ENCODE results near the gene ANKRD44. TPM values are rescaled to one million over a fixed set of nuclear protein-coding genes. Genes with fewer than 3 reads are reported as not detected.

Gene ANKRD44
- total RNA-seq, 1 donor from 2014 or later: 35.4 TPM

DNA sequence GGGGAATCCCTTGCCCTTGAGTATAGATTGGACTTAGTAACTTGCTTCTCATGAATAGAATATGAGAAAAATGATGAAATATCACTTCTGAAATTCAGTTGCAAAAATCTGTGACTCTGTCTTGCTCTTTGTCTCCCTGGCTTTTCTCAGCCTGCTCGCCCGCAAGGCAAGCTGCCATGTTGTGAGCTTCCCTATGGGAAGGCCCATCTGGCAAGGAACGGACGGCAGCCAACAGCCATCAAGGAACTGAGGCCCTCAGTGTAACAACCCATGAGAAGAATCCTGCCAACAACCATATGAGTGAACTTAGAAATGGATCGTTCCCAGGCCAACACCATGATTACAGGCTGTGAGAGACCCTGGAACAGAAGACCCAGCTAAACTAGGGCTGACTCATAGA is 325.7 kb downstream of the ANKRD44 start:
- no peak for DNase-seq

DNA sequence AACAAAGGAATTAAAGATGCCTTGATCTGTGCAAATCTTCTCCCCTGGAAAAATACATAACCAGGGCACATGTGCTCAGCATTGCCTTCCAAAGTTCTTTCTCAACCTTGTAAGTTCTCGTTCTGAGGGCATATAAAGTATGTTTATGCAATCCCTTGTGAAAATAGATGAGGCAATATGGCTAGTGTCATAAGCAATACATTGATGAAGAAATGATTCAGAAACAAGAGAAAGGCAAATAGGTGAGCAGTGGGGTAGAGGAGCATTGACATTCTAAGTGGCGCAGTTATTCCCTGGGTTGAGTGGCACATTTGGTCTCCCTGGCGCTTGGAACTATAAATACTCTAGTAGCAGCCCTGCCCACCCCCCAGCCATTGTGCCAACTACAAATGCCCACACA is 326.6 kb downstream of the ANKRD44 start:
- DNase-seq: no peak

DNA sequence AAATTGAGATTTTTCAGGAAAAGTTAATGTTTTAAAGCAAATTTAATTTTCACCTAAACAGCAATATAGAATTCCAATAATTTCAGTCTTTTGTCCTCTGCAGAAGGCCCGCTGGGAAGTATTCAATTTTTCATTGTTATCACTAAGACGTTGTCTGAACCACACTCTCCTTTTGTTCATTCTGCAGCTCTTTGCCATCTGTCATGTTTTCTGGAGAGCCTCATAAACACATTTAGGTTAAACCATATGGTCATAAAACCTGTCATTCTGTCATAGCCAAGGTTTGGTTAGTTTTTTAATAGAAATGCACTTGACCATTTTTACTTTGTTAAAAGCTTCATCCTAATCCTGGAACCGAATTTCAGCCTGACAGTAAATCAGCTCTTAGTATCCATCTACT is 330.1 kb downstream of the ANKRD44 start:
- no peak for DNase-seq

- DNase-seq: no peak
These were observed 330.6 kb downstream of the ANKRD44 start for GRCh38 chr2:196980001-196980400.

- DNase-seq: no peak
These were observed 333.1 kb downstream of the ANKRD44 start for GRCh38 chr2:196977507-196977906.

DNA sequence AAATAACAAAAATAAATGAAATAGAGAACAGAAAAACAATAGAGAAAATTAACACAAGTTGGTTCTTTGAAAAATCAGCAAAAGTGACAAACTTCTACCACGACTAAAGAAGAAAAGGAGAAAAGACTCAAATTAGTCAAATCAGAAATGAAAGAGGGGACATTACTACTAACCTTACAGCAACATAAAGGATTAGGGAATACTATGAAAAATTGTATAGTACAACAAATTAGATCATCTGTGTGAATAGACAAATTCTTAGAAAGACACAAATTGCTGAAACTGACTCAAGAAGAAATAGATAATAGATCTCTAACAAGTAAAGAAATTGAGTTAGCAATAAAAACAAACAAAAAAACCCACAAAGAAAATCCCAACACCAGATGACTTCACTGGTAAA is 335.6 kb downstream of the ANKRD44 start:
- no peak for DNase-seq

- no peak for DNase-seq
These were observed 338.9 kb downstream of the ANKRD44 start for GRCh38 chr2:196971574-196972279.

DNA sequence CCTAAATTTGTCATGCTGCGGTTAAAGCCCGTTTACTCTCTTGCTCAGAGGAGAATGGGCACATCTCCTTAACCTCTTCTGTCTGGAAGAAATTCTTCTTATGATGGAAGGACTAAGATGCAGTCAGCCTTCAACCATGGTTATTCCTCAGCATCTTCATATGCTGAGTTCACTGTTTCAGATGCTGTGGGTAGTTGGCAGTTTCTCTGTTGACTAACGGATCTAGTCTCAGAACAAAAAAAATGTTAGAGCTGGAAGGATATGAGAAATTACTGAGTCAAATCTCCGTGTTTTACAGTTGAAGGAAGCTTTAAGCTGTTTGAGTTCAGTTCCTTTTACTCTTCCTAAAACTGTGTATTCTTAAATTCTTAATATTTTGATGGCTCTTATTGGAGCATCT is 340.5 kb downstream of the ANKRD44 start:
- DNase-seq: no peak

DNA sequence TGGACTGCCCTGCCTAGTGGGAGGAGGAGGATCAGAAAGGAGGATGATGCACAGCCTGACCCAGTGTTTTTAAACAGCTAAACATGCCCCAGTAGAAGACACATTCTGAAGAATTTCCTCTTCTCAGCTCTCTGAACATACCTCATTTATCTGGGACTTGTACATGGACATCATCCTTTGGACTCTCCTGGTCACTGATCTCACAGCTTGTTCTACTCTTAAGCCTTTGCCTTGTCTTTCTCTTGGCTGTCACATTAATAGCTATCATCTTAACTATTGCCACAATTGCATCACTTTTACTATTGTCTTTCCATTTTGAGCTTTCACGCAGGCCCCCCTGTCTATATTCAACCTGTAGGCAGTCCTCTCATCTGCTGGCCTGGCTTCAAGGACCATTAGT is 342.1 kb downstream of the ANKRD44 start:
- no peak for DNase-seq

- DNase-seq: no peak
These were observed 342.8 kb downstream of the ANKRD44 start for GRCh38 chr2:196967775-196968174.

DNA sequence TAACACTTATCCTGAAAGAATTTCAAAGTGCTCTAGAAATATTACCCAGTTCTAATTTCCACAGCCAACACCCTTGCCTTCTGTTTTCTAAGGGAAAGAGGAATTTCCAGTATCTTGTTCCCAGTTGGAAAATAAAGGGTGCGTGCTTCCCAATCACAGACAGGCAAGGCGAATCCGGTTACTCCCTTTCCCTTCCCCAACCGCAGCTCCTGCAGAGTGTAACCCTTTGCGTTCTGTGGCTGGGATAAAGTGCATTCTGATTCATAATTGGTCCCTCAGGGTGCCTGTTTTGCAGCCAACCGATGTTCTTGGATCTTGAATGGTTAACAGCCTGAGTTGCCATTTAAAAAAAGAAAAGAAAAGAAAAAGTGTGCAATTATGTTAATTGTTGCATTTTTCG is 343.5 kb downstream of the ANKRD44 start:
- peak; percentile 54 for DNase-seq

GRCh38 chr2:196966061-196966460 is 344.5 kb downstream of the ANKRD44 start:
- no peak for DNase-seq

GRCh38 chr2:196965651-196966050 is 344.9 kb downstream of the ANKRD44 start:
- DNase-seq: no peak

DNA sequence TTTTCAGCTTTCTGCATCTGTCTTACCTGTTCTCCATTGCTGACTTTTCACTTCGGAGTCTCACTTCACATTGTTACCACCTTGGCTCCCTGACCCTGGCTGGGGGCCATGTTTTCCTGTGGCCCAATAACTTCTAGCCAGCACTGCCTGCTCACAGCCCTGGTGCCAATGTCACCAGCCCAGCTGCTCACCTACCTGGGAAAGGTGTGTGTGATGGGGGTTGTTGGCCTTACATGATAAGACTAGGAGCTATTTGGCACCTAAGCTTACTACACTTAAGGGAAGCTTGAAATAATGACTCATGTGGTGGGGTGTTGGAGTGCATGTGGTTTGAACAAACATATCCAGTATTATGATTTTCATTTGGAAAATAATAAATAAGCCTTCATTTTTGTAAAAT is 346.6 kb downstream of the ANKRD44 start:
- no peak for DNase-seq

- DNase-seq: no peak
These were observed 347.5 kb downstream of the ANKRD44 start for GRCh38 chr2:196963043-196963442.

GRCh38 chr2:196962325-196962724 is 348.3 kb downstream of the ANKRD44 start:
- no peak for DNase-seq

GRCh38 chr2:196961889-196962288 is 348.7 kb downstream of the ANKRD44 start:
- DNase-seq: no peak

DNA sequence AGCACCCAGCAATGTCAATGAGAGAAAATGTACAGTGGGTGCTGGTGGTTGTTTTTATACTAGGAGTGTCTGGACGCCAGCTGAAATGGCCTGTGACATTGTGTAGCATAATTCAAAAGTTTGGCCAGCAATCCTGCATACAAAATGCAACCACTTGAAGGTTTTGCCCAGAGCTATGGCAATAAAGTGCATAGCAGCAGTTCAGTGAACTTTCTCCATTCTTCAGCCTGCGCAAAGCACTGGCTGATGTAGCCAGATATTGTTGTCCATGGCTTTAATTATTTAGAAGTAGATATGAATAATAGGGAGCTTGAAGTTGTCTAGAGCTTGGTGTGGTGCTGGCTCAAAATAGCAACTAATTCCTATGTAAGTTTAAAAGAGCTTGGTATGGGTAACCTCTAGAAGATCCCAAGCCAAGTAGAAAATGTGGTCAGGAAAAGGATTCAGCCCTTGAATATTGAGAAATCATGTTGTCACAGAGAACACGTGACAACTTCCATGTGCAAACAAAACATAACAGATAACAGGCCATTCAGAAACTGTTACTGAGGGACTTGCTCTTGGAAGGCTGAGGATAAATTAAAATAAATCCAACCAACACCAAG is 350.7 kb downstream of the ANKRD44 start:
- no peak for DNase-seq

DNA sequence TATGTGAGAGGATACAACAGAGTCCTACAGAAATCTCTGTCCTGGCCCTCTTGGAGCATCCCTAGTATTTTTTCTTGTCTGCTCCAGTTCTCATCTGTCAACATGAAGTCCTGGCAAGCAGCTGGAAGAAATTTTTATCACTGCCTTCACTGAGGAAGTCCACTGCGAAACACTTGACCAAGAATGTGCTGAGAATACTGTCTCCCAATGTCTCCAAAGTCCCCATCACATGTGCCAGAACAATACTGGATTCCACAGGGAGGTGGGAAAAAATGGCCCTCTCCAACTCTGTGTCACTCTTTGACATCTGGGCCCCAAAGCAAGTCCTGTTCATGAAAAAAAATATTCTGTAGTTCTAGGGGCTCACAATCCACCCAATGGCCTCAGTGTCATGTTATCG is 351.3 kb downstream of the ANKRD44 start:
- peak; percentile 56 for DNase-seq

- DNase-seq: no peak
These were observed 352.6 kb downstream of the ANKRD44 start for GRCh38 chr2:196957881-196958525.

GRCh38 chr2:196957442-196957841 is 353.1 kb downstream of the ANKRD44 start:
- no peak for DNase-seq

GRCh38 chr2:196956069-196956468 is 354.5 kb downstream of the ANKRD44 start:
- no peak for DNase-seq

GRCh38 chr2:196955036-196955435 is 355.5 kb downstream of the ANKRD44 start:
- no peak for DNase-seq

DNA sequence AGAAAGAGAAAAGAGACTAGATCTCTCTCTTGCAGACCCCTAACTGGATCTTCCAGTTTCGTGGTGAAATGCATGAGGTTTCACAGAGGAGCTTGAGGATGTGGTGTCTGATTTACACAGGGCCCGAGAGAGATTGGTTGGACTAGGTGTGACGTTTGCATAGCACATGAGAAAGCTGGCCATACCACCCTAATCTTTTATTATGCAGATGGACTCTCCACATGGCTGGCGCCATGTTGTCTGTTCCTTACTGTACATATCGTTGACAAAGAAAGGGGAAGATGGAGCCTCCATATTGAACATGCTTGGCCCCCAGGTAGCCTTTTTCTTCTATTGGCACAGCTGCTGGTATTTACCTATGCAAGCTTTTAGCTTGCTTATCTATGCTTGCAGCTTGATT is 356.6 kb downstream of the ANKRD44 start:
- peak; percentile 5 for DNase-seq
